HG03439 (cell line): ENCODE measurements around the gene TAF1A.

ENCODE experiments used
- ATAC-seq: cut with Tn5 transposase; IDR thresholded peaks from one replicate; pipeline ENCODE4 v1.9.1; 2021; ENCODE audit warnings: mild to moderate bottlenecking, moderate library complexity; ENCODE audit not compliant: unreplicated experiment

TAF1A gene

GRCh38 chr1:222600281-222600680 is 10.5 kb upstream of the TAF1A start:
- ATAC-seq = no peak

- ATAC-seq = peak; percentile 54
These were observed 7.0 kb upstream of the TAF1A start for GRCh38 chr1:222596696-222597095.

- ATAC-seq = no peak
These were observed 5.1 kb upstream of the TAF1A start for GRCh38 chr1:222594789-222595188.

- ATAC-seq = no peak
These were observed 2.4 kb upstream of the TAF1A start for GRCh38 chr1:222592171-222592570.

- ATAC-seq = no peak
These were observed 1.6 kb downstream of the TAF1A start for GRCh38 chr1:222588135-222588534.

- ATAC-seq = no peak
These were observed 2.9 kb downstream of the TAF1A start for GRCh38 chr1:222586842-222587241.

- ATAC-seq = peak; percentile 81
These were observed 6.7 kb downstream of the TAF1A start for GRCh38 chr1:222583079-222583478.

- ATAC-seq = peak; percentile 49
These were observed 7.5 kb downstream of the TAF1A start for GRCh38 chr1:222582099-222582774.

- no peak for ATAC-seq
These were observed 10.4 kb downstream of the TAF1A start for GRCh38 chr1:222579316-222579715.

GRCh38 chr1:222570837-222571236 is 18.9 kb downstream of the TAF1A start:
- ATAC-seq = no peak

GRCh38 chr1:222561656-222562055 is 28.1 kb downstream of the TAF1A start:
- ATAC-seq = no peak

GRCh38 chr1:222557574-222557973 is 32.2 kb downstream of the TAF1A start:
- no peak for ATAC-seq

- ATAC-seq = no peak
These were observed 32.6 kb downstream of the TAF1A start for GRCh38 chr1:222557148-222557547.

- no peak for ATAC-seq
These were observed 33.6 kb downstream of the TAF1A start for GRCh38 chr1:222555992-222556615.

GRCh38 chr1:222554177-222554576 is 35.6 kb downstream of the TAF1A start:
- ATAC-seq = no peak

GRCh38 chr1:222552882-222553281 is 36.9 kb downstream of the TAF1A start:
- ATAC-seq = no peak

- ATAC-seq = no peak
These were observed 41.6 kb downstream of the TAF1A start, which contains the start of gene HHIPL2 for GRCh38 chr1:222547944-222548671. Gene HHIPL2 (minus strand): TSS chr1:222548104. CDS start chr1:222548044, 60 bp downstream.

GRCh38 chr1:222547260-222547614 is 42.5 kb downstream of the TAF1A start:
- ATAC-seq = no peak

GRCh38 chr1:222546548-222547259 is 43.0 kb downstream of the TAF1A start:
- ATAC-seq = no peak

GRCh38 chr1:222546091-222546490 is 43.6 kb downstream of the TAF1A start:
- no peak for ATAC-seq

GRCh38 chr1:222543817-222544216 is 45.9 kb downstream of the TAF1A start:
- ATAC-seq = no peak
